A673 (cell line): ENCODE data around the gene DMD.

ENCODE experiments used
- CTCF ChIP-seq: fragments of 300-800, 200-600 bp; sonication (generic); conservative IDR thresholded peaks from 2 replicates; pipeline ENCODE4 v1.5.1; 2017; ENCODE audit warnings: low read depth, mild to moderate bottlenecking, antibody characterized with exemption, low read length, moderate library complexity, mixed read lengths
- EZH2 ChIP-seq: fragments of 200-600 bp; sonication (generic); IDR thresholded peaks from 2 replicates; pipeline ENCODE4 v1.6.1; 2017; ENCODE audit warnings: borderline replicate concordance, low read depth, mild to moderate bottlenecking, mixed read lengths, antibody characterized with exemption, low read length; ENCODE audit not compliant: poor library complexity, severe bottlenecking

- no peak for TF ChIP-seq CTCF
- TF ChIP-seq EZH2: no peak
These were observed 1647.6 kb downstream of the DMD start for GRCh38 chrX:31563792-31564191.
